HEK293 (cell line): ENCODE data around the gene APBB2.

Source experiments
- CTCF ChIA-PET: fragments of 350-600 bp; formaldehyde crosslinking; extraction: SDS; loops from one replicate; lab custom pipeline; 2021; ENCODE audit warnings: antibody characterized with exemption; lab: Yijun Ruan, JAX
- POLR2A ChIA-PET: fragments of 300-600 bp; formaldehyde crosslinking; extraction: SDS; loops from one replicate; lab custom pipeline; 2020; ENCODE audit warnings: antibody characterized with exemption, inconsistent platforms; lab: Yijun Ruan, JAX
- H3K27ac ChIP-seq: fragments of 200-500 bp; sonication (Bioruptor generic); 2 replicates; pipeline ENCODE4 v1.5.1; 2014; ENCODE audit warnings: low read depth, low read length, control low read depth, inconsistent platforms; ENCODE audit errors: extremely low read depth
- H3K36me3 ChIP-seq, 2 experiments: fragments of 200-500 bp in 1 of 2; sonication (Bioruptor generic) in 1 of 2; 1 replicate in 1 of 2; 2 replicates in 1 of 2; pipeline ENCODE4 v1.5.1; 2014 to 2017; ENCODE audit warnings: inconsistent platforms in 2 of 2, low read length in 2 of 2; ENCODE audit not compliant: control insufficient read depth in 2 of 2, insufficient read depth in 1 of 2
- H3K4me1 ChIP-seq: fragments of 200-500 bp; sonication (Bioruptor generic); 2 replicates; pipeline ENCODE4 v1.5.1; 2014; ENCODE audit warnings: mild to moderate bottlenecking, low read length, inconsistent platforms; ENCODE audit not compliant: control insufficient read depth, insufficient read depth
- H3K4me3 ChIP-seq: 2 replicates; pipeline ENCODE4 v1.5.1; 2011; ENCODE audit warnings: low read depth, mild to moderate bottlenecking, control low read depth, low read length, moderate library complexity
- H3K9me3 ChIP-seq: fragments of 200-500 bp; sonication (Bioruptor generic); 2 replicates; pipeline ENCODE4 v1.5.1; 2014; ENCODE audit warnings: low read depth, low read length, inconsistent platforms; ENCODE audit not compliant: control insufficient read depth, insufficient read depth
- GFI1B ChIP-seq: fragments of 450-650 bp; formaldehyde crosslinking; IDR thresholded peaks from 2 replicates; pipeline ENCODE4 v1.5.1; 2016; ENCODE audit warnings: missing biosample characterization, missing genetic modification characterization
- GLI4 ChIP-seq: fragments of 450-650 bp; formaldehyde crosslinking; IDR thresholded peaks from 2 replicates; pipeline ENCODE4 v1.5.1; 2016; ENCODE audit warnings: missing biosample characterization, missing genetic modification characterization
- HOXD13 ChIP-seq: sonication (generic); formaldehyde crosslinking; IDR thresholded peaks from 2 replicates; pipeline ENCODE4 v1.8.0; 2022; ENCODE audit warnings: missing genetic modification reagents, borderline replicate concordance
- KLF10 ChIP-seq: fragments of 450-650 bp; IDR thresholded peaks from 2 replicates; pipeline ENCODE4 v1.5.1; 2018; ENCODE audit warnings: missing biosample characterization, mild to moderate bottlenecking, missing genetic modification characterization
- KLF9 ChIP-seq: fragments of 450-650 bp; formaldehyde crosslinking; IDR thresholded peaks from 2 replicates; pipeline ENCODE4 v1.5.1; 2016; ENCODE audit warnings: missing biosample characterization, missing genetic modification characterization, low read depth
- MEIS1 ChIP-seq: sonication (generic); formaldehyde crosslinking; IDR thresholded peaks from 2 replicates; pipeline ENCODE4 v1.8.1; 2022; ENCODE audit warnings: missing genetic modification reagents, mild to moderate bottlenecking, borderline replicate concordance
- PRDM2 ChIP-seq: fragments of 450-650 bp; formaldehyde crosslinking; IDR thresholded peaks from 2 replicates; pipeline ENCODE4 v1.5.1; 2016; ENCODE audit warnings: missing biosample characterization, missing genetic modification characterization, borderline replicate concordance
- PRDM6 ChIP-seq: fragments of 450-650 bp; formaldehyde crosslinking; IDR thresholded peaks from 2 replicates; pipeline ENCODE4 v1.5.1; 2017; ENCODE audit warnings: missing biosample characterization, missing genetic modification characterization
- YY1 ChIP-seq: fragments of 450-650 bp; formaldehyde crosslinking; IDR thresholded peaks from 2 replicates; pipeline ENCODE4 v1.5.1; 2018; ENCODE audit warnings: missing biosample characterization, missing genetic modification characterization
- ZBTB17 ChIP-seq: fragments of 450-650 bp; formaldehyde crosslinking; IDR thresholded peaks from 2 replicates; pipeline ENCODE4 v1.5.1; 2016; ENCODE audit warnings: missing biosample characterization, missing genetic modification characterization
- ZBTB26 ChIP-seq: fragments of 450-650 bp; formaldehyde crosslinking; optimal IDR thresholded peaks from 2 replicates; pipeline ENCODE3; 2016; ENCODE audit warnings: missing biosample characterization, mild to moderate bottlenecking, missing genetic modification characterization
- ZFP69B ChIP-seq: fragments of 450-650 bp; formaldehyde crosslinking; IDR thresholded peaks from 2 replicates; pipeline ENCODE4 v1.5.1; 2016; ENCODE audit warnings: missing biosample characterization, missing genetic modification characterization
- ZIC2 ChIP-seq: fragments of 450-650 bp; formaldehyde crosslinking; IDR thresholded peaks from 2 replicates; pipeline ENCODE4 v1.5.1; 2016; ENCODE audit warnings: missing biosample characterization, missing genetic modification characterization
- ZNF221 ChIP-seq: fragments of 450-650 bp; formaldehyde crosslinking; IDR thresholded peaks from 2 replicates; pipeline ENCODE4 v1.5.1; 2017; ENCODE audit warnings: missing biosample characterization, missing genetic modification characterization, borderline replicate concordance
- ZNF391 ChIP-seq: fragments of 450-650 bp; formaldehyde crosslinking; IDR thresholded peaks from 2 replicates; pipeline ENCODE4 v1.5.1; 2016; ENCODE audit warnings: low read depth, missing biosample characterization, missing genetic modification characterization, borderline replicate concordance
- ZNF548 ChIP-seq: fragments of 450-650 bp; formaldehyde crosslinking; IDR thresholded peaks from 2 replicates; pipeline ENCODE4 v1.5.1; 2016; ENCODE audit warnings: missing biosample characterization, missing genetic modification characterization
- ZNF555 ChIP-seq: fragments of 450-650 bp; formaldehyde crosslinking; conservative IDR thresholded peaks from 2 replicates; pipeline ENCODE4 v1.5.1; 2017; ENCODE audit warnings: missing biosample characterization, mild to moderate bottlenecking, missing genetic modification characterization, inconsistent platforms
- ZNF785 ChIP-seq: fragments of 450-650 bp; formaldehyde crosslinking; IDR thresholded peaks from 2 replicates; pipeline ENCODE4 v1.5.1; 2016; ENCODE audit warnings: missing biosample characterization, missing genetic modification characterization
- ZNF837 ChIP-seq: fragments of 450-650 bp; formaldehyde crosslinking; IDR thresholded peaks from 2 replicates; pipeline ENCODE4 v1.5.1; 2016; ENCODE audit warnings: missing biosample characterization, missing genetic modification characterization

Gene APBB2

GRCh38 chr4:41200486-41201017 lies 13.8 kb downstream of the APBB2 start:
- TF ChIP-seq KLF10 (no peak), ZIC2 (tag by site-specific recombination) (no peak), YY1 (no peak), ZBTB17 (tag by site-specific recombination) (no peak), KLF9 (tag by site-specific recombination) (no peak), ZNF837 (tag by site-specific recombination) (no peak), GFI1B (tag by site-specific recombination) (no peak), ZNF555 (tag by site-specific recombination) (no peak), ZBTB26 (tag by site-specific recombination) (no peak), ZNF548 (tag by site-specific recombination) (no peak), PRDM6 (tag by site-specific recombination) (no peak), ZNF785 (tag by site-specific recombination) (no peak), MEIS1 (CRISPR knock-in tag) (no peak), ZNF221 (tag by site-specific recombination) (no peak), ZNF391 (tag by site-specific recombination) (no peak)
- ChIA-PET POLR2A (no interaction called here), CTCF (interaction anchor here (0.6 to 1.5 kb wide), 4 partner anchors 11 to 275 kb away, joined by 3 read pairs; no protein-coding TSS in a partner anchor)
- Histone ChIP-seq H3K4me3 (no peak overlapping the region), H3K4me1 (peaks cover 4% of the 10 kb centered on the region; the same call in 1 of the 2 replicates), H3K9me3 (no peaks in the 10 kb centered on the region), H3K27ac (no peak overlapping the region), H3K36me3 (no peaks in the 10 kb centered on the region)

- Histone ChIP-seq H3K9me3 (no peaks in the 10 kb centered on the region), H3K36me3 (no peaks in the 10 kb centered on the region), H3K4me1 (peaks cover 4% of the 10 kb centered on the region; the same call in 1 of the 2 replicates), H3K4me3 (no peak overlapping the region), H3K27ac (no peak overlapping the region)
- POLR2A ChIA-PET, result interaction anchor here (0.6 kb wide), 1 partner anchor 53 kb away, joined by 3 read pairs; no protein-coding TSS in a partner anchor
- TF ChIP-seq PRDM2 (tag by site-specific recombination) (no peak), GLI4 (tag by site-specific recombination) (no peak), ZFP69B (tag by site-specific recombination) (no peak), HOXD13 (CRISPR knock-in tag) (no peak)
- TF ChIP-seq, all 188 proteins: peak for 0
- CTCF ChIA-PET, result interaction anchor here (0.6 to 1.5 kb wide), 5 partner anchors 12 to 1151 kb away, joined by 3 to 5 read pairs (median 3); no protein-coding TSS in a partner anchor
Measured at GRCh38 chr4:41199788-41200187, 14.6 kb downstream of the APBB2 start.
